Lung microvascular endothelial cell (primary cell): Measurements from ENCODE around the gene L3MBTL4. TPM values are rescaled to one million over a fixed set of nuclear protein-coding genes. Genes with fewer than 3 reads are reported as not detected.

Experiments used
- DNase-seq, 2 donors: peaks; one replicate each; pipeline versions ENCODE4 v3.0.0 to v3.0.0-alpha.2; 2010; ENCODE audit warnings: low read depth in 2 of 2
- total RNA-seq: library from RNA; depleted of rRNA; stranded (reverse); fragments of >200 nt; gene quantifications from 2 replicates; pipeline ENCODE4 v1.2.1, GENCODE V29; 2014

Gene L3MBTL4
- total RNA-seq, 1 donor from 2014 or later: 15.9 TPM

GRCh38 chr18:5998166-5998881 lies 416.4 kb downstream of the L3MBTL4 start:
- no peak for DNase-seq

GRCh38 chr18:5997361-5997760 lies 417.4 kb downstream of the L3MBTL4 start:
- no peak for DNase-seq

- no peak for DNase-seq
Measured at GRCh38 chr18:5995626-5996025, 419.1 kb downstream of the L3MBTL4 start.

GRCh38 chr18:5993938-5994337 lies 420.8 kb downstream of the L3MBTL4 start:
- DNase-seq: no peak

- DNase-seq: no peak
Measured at GRCh38 chr18:5992381-5992780, 422.3 kb downstream of the L3MBTL4 start.

- no peak for DNase-seq
Measured at GRCh38 chr18:5987249-5987648, 427.5 kb downstream of the L3MBTL4 start.

- no peak for DNase-seq
Measured at GRCh38 chr18:5986257-5986931, 428.3 kb downstream of the L3MBTL4 start.

- DNase-seq: no peak
Measured at GRCh38 chr18:5984245-5984644, 430.5 kb downstream of the L3MBTL4 start.

- DNase-seq: no peak
Measured at GRCh38 chr18:5983488-5983887, 431.2 kb downstream of the L3MBTL4 start.

GRCh38 chr18:5982332-5982731 lies 432.4 kb downstream of the L3MBTL4 start:
- no peak for DNase-seq

- no peak for DNase-seq
Measured at GRCh38 chr18:5980721-5981120, 434.0 kb downstream of the L3MBTL4 start.

GRCh38 chr18:5979971-5980457 lies 434.7 kb downstream of the L3MBTL4 start:
- DNase-seq: no peak

GRCh38 chr18:5979176-5979888 lies 435.4 kb downstream of the L3MBTL4 start:
- no peak for DNase-seq

- no peak for DNase-seq
Measured at GRCh38 chr18:5977022-5977421, 437.7 kb downstream of the L3MBTL4 start.

GRCh38 chr18:5975111-5976002 lies 439.4 kb downstream of the L3MBTL4 start:
- no peak for DNase-seq

- no peak for DNase-seq
Measured at GRCh38 chr18:5974696-5975095, 440.0 kb downstream of the L3MBTL4 start.

GRCh38 chr18:5973099-5973498 lies 441.6 kb downstream of the L3MBTL4 start:
- no peak for DNase-seq

- DNase-seq: no peak
Measured at GRCh38 chr18:5972298-5972697, 442.4 kb downstream of the L3MBTL4 start.

GRCh38 chr18:5969989-5970403 lies 444.7 kb downstream of the L3MBTL4 start:
- no peak for DNase-seq

GRCh38 chr18:5969355-5969988 lies 445.2 kb downstream of the L3MBTL4 start:
- no peak for DNase-seq

- DNase-seq: no peak
Measured at GRCh38 chr18:5967666-5968065, 447.0 kb downstream of the L3MBTL4 start.
